Activated CD4-positive, alpha-beta T cell treated with anti-CD3 and anti-CD28 coated beads, Interleukin-2, amount 10 ng/mL, durations not matched to agents 7 days and 5 days (primary cell): Measurements from ENCODE around the gene HOXD1. TPM values are rescaled to one million over a fixed set of nuclear protein-coding genes. Genes with fewer than 3 reads are reported as not detected.

Experiments used
- CTCF ChIA-PET: fragments of 350-600 bp; sonication (Branson Sonifier 250); formaldehyde crosslinking; loops from one replicate; lab custom pipeline; 2021; ENCODE audit warnings: antibody characterized with exemption; lab: Charles Lee
- POLR2A ChIA-PET: fragments of 350-600 bp; sonication (Branson Sonifier 250); formaldehyde crosslinking; loops from one replicate; lab custom pipeline; 2021; ENCODE audit warnings: antibody characterized with exemption; lab: Charles Lee
- DNase-seq: peaks from one replicate; pipeline ENCODE4 v3.0.0-alpha.2; 2020
- H3K27ac Mint-ChIP-seq: one replicate; pipeline ENCODE4 v1.8.0; 2021; ENCODE audit warnings: mild to moderate bottlenecking, moderate library complexity, mixed read lengths
- H3K27me3 Mint-ChIP-seq: one replicate; pipeline ENCODE4 v1.8.0; 2021; ENCODE audit warnings: mixed read lengths
- H3K36me3 Mint-ChIP-seq: one replicate; pipeline ENCODE4 v1.8.0; 2021; ENCODE audit warnings: low read depth, mixed read lengths
- H3K4me1 Mint-ChIP-seq: one replicate; pipeline ENCODE4 v1.8.0; 2021; ENCODE audit warnings: mixed read lengths
- H3K4me3 Mint-ChIP-seq: one replicate; pipeline ENCODE4 v1.8.0; 2021; ENCODE audit warnings: mild to moderate bottlenecking, moderate library complexity, mixed read lengths
- H3K9me3 Mint-ChIP-seq: one replicate; pipeline ENCODE4 v1.8.0; 2021; ENCODE audit warnings: mixed read lengths
- total RNA-seq, 2 experiments: library from RNA; stranded (reverse); gene quantifications; one replicate each; pipeline ENCODE4 v1.2.3, GENCODE V29; 2021

The HOXD1 gene
- total RNA-seq, 2 experiments from 2014 or later = not detected

GRCh38 chr2:176173567-176174381 is 14.7 kb upstream of the HOXD1 start:
- POLR2A ChIA-PET = no interaction called here
- no peak overlapping the region for H3K4me3 Mint-ChIP-seq

GRCh38 chr2:176174382-176174823 is 14.1 kb upstream of the HOXD1 start:
- peaks cover 3% of the 10 kb centered on the region for H3K36me3 Mint-ChIP-seq
- DNase-seq = no peak
- H3K27ac Mint-ChIP-seq = no peak overlapping the region
- ChIA-PET CTCF (interaction anchor here (0.7 to 4.1 kb wide), 3 partner anchors 13 to 281 kb away, joined by 3 to 19 read pairs (median 3); no protein-coding TSS in a partner anchor), POLR2A (no interaction called here)
- peaks cover 4% of the 10 kb centered on the region for H3K4me1 Mint-ChIP-seq
- peaks cover 88% of the 10 kb centered on the region for H3K27me3 Mint-ChIP-seq
- no peak overlapping the region for H3K4me3 Mint-ChIP-seq
- no peaks in the 10 kb centered on the region for H3K9me3 Mint-ChIP-seq

More at GRCh38 chr2:176173567-176174381, 14.7 kb upstream of the HOXD1 start:
- CTCF ChIA-PET = interaction anchor here (0.7 to 4.1 kb wide), 4 partner anchors 13 to 715 kb away, joined by 3 to 19 read pairs (median 4); no protein-coding TSS in a partner anchor
- H3K27me3 Mint-ChIP-seq = peaks cover 84% of the 10 kb centered on the region
- H3K27ac Mint-ChIP-seq = no peak overlapping the region
- no peaks in the 10 kb centered on the region for H3K9me3 Mint-ChIP-seq
- H3K4me1 Mint-ChIP-seq = peaks cover 4% of the 10 kb centered on the region
- peaks cover 3% of the 10 kb centered on the region for H3K36me3 Mint-ChIP-seq
- DNase-seq = no peak

- peaks cover 88% of the 10 kb centered on the region for H3K27me3 Mint-ChIP-seq
- peaks cover 4% of the 10 kb centered on the region for H3K4me1 Mint-ChIP-seq
- no peak overlapping the region for H3K27ac Mint-ChIP-seq
- no peak for DNase-seq
- H3K9me3 Mint-ChIP-seq = no peaks in the 10 kb centered on the region
- ChIA-PET CTCF (interaction anchor here (0.7 to 4.1 kb wide), 3 partner anchors 14 to 280 kb away, joined by 3 to 19 read pairs (median 3); no protein-coding TSS in a partner anchor), POLR2A (no interaction called here)
- no peak overlapping the region for H3K4me3 Mint-ChIP-seq
- peaks cover 3% of the 10 kb centered on the region for H3K36me3 Mint-ChIP-seq
Measured at GRCh38 chr2:176174824-176175708, 13.4 kb upstream of the HOXD1 start.

GRCh38 chr2:176175709-176176607 is 12.5 kb upstream of the HOXD1 start:
- Mint-ChIP-seq H3K27ac (no peak overlapping the region), H3K4me1 (peaks cover 4% of the 10 kb centered on the region), H3K9me3 (no peaks in the 10 kb centered on the region), H3K4me3 (no peak overlapping the region), H3K27me3 (peaks cover 88% of the 10 kb centered on the region), H3K36me3 (peaks cover 3% of the 10 kb centered on the region)
- ChIA-PET POLR2A (no interaction called here), CTCF (interaction anchor here (0.6 to 4.1 kb wide), 3 partner anchors 11 to 36 kb away, joined by 3 to 19 read pairs (median 4); no protein-coding TSS in a partner anchor)
- DNase-seq = no peak

GRCh38 chr2:176177580-176178037 is 10.9 kb upstream of the HOXD1 start:
- Mint-ChIP-seq H3K4me3 (no peak overlapping the region), H3K27ac (no peak overlapping the region)
- CTCF ChIA-PET = interaction anchor here (0.6 kb wide), 1 partner anchor 30 kb away, joined by 3 read pairs; no protein-coding TSS in a partner anchor

GRCh38 chr2:176178038-176178756 is 10.3 kb upstream of the HOXD1 start:
- no peak overlapping the region for H3K4me3 Mint-ChIP-seq
- no peak for DNase-seq
- H3K9me3 Mint-ChIP-seq = no peaks in the 10 kb centered on the region
- ChIA-PET CTCF (no interaction called here), POLR2A (no interaction called here)
- peaks cover 1% of the 10 kb centered on the region for H3K4me1 Mint-ChIP-seq
- no peak overlapping the region for H3K27ac Mint-ChIP-seq
- peaks cover 87% of the 10 kb centered on the region for H3K27me3 Mint-ChIP-seq
- no peaks in the 10 kb centered on the region for H3K36me3 Mint-ChIP-seq

More at GRCh38 chr2:176177580-176178037, 10.9 kb upstream of the HOXD1 start:
- Mint-ChIP-seq H3K27me3 (peaks cover 87% of the 10 kb centered on the region), H3K36me3 (peaks cover 2% of the 10 kb centered on the region), H3K4me1 (peaks cover 3% of the 10 kb centered on the region), H3K9me3 (no peaks in the 10 kb centered on the region)
- no peak for DNase-seq
- POLR2A ChIA-PET = no interaction called here

- DNase-seq = no peak
- Mint-ChIP-seq H3K36me3 (no peaks in the 10 kb centered on the region), H3K9me3 (no peaks in the 10 kb centered on the region), H3K27me3 (peaks cover 86% of the 10 kb centered on the region), H3K4me3 (no peak overlapping the region), H3K27ac (no peak overlapping the region), H3K4me1 (peaks cover 1% of the 10 kb centered on the region)
- ChIA-PET POLR2A (no interaction called here), CTCF (no interaction called here)
Measured at GRCh38 chr2:176178757-176179295, 9.6 kb upstream of the HOXD1 start.

- Mint-ChIP-seq H3K27ac (no peak overlapping the region), H3K27me3 (peaks cover 76% of the 10 kb centered on the region), H3K4me3 (no peak overlapping the region), H3K36me3 (no peaks in the 10 kb centered on the region), H3K9me3 (no peaks in the 10 kb centered on the region), H3K4me1 (no peaks in the 10 kb centered on the region)
- DNase-seq = no peak
- ChIA-PET POLR2A (no interaction called here), CTCF (no interaction called here)
Measured at GRCh38 chr2:176181551-176181950, 6.9 kb upstream of the HOXD1 start.

GRCh38 chr2:176182671-176183070 is 5.8 kb upstream of the HOXD1 start:
- peaks cover 5% of the 10 kb centered on the region for H3K4me1 Mint-ChIP-seq

GRCh38 chr2:176184749-176185148 is 3.7 kb upstream of the HOXD1 start:
- Mint-ChIP-seq H3K9me3 (no peaks in the 10 kb centered on the region), H3K27ac (no peak overlapping the region), H3K4me1 (peaks cover 16% of the 10 kb centered on the region), H3K27me3 (peaks cover 73% of the 10 kb centered on the region), H3K4me3 (no peak overlapping the region), H3K36me3 (peaks cover 4% of the 10 kb centered on the region)
- CTCF ChIA-PET = no interaction called here
- no peak for DNase-seq
- POLR2A ChIA-PET = no interaction called here

More at GRCh38 chr2:176182671-176183070, 5.8 kb upstream of the HOXD1 start:
- no peak overlapping the region for H3K4me3 Mint-ChIP-seq
- no peaks in the 10 kb centered on the region for H3K9me3 Mint-ChIP-seq
- peaks cover 76% of the 10 kb centered on the region for H3K27me3 Mint-ChIP-seq
- H3K27ac Mint-ChIP-seq = no peak overlapping the region
- no peak for DNase-seq
- POLR2A ChIA-PET = no interaction called here
- H3K36me3 Mint-ChIP-seq = no peaks in the 10 kb centered on the region
- CTCF ChIA-PET = no interaction called here

GRCh38 chr2:176186024-176186423 is 2.4 kb upstream of the HOXD1 start:
- Mint-ChIP-seq H3K4me3 (no peak overlapping the region), H3K9me3 (no peaks in the 10 kb centered on the region), H3K27ac (no peak overlapping the region), H3K36me3 (peaks cover 4% of the 10 kb centered on the region), H3K4me1 (peaks cover 17% of the 10 kb centered on the region), H3K27me3 (peaks cover 72% of the 10 kb centered on the region)
- POLR2A ChIA-PET = no interaction called here
- CTCF ChIA-PET = interaction anchor here (1.2 kb wide), 1 partner anchor 10 kb away, joined by 4 read pairs; no protein-coding TSS in a partner anchor
- DNase-seq = no peak
